PFSK-1 (cell line): ENCODE data around the gene ELOVL6.

Experiments used
- POLR2AphosphoS5 ChIP-seq: IDR thresholded peaks from 2 replicates; pipeline ENCODE4 v1.6.1; 2012; ENCODE audit warnings: low read depth, mild to moderate bottlenecking, control low read depth, low read length, moderate library complexity
- REST ChIP-seq, 2 experiments: IDR thresholded peaks; 2 replicates each; pipeline versions ENCODE4 v1.6.1 to v1.8.0; 2011 to 2012; ENCODE audit warnings: low read depth in 2 of 2, low read length in 2 of 2, control low read depth in 1 of 2, inconsistent platforms in 1 of 2, mild to moderate bottlenecking in 1 of 2, moderate library complexity in 1 of 2; ENCODE audit not compliant: insufficient read depth in 1 of 2

GRCh38 chr4:110064934-110065333, 133.5 kb downstream of the ELOVL6 start:
- no peak for TF ChIP-seq REST (IDR thresholded peaks at IDR 0.05; ENCODE audit: insufficient read depth in 1 of 2, low read depth in 2 of 2, low read length in 2 of 2)
- TF ChIP-seq POLR2AphosphoS5: no peak
